HG03558 (cell line): ENCODE data around the gene ZNF394.

Source experiments
- ATAC-seq: cut with Tn5 transposase; IDR thresholded peaks from one replicate; pipeline ENCODE4 v1.9.1; 2021; ENCODE audit warnings: moderate number of reproducible peaks; ENCODE audit not compliant: unreplicated experiment; ENCODE audit errors: extremely low read depth

Gene ZNF394

GRCh38 chr7:99497766-99498545 is 2.1 kb downstream of the ZNF394 start:
- no peak for ATAC-seq

DNA sequence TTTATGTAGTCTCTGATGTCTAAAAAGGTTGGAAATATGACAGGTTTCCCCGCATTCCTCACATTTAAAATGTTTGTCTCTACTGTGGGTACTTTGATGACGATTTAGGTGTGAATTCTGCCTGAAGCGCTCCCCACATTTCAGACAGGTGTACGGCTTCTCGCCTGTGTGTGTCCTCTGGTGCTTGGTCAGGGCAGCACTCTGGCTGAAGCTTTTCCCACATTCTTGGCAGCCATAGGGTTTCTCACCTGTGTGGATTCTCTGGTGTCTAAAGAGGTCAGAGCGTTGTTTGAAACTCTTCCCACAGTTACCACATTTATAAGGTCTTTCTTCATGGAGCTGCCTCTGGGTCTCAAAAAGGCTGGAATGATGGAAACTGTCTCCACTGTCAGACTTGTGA is 6.3 kb downstream of the ZNF394 start:
- ATAC-seq, result no peak

- no peak for ATAC-seq
Observed at GRCh38 chr7:99490878-99491277, 9.2 kb downstream of the ZNF394 start.

DNA sequence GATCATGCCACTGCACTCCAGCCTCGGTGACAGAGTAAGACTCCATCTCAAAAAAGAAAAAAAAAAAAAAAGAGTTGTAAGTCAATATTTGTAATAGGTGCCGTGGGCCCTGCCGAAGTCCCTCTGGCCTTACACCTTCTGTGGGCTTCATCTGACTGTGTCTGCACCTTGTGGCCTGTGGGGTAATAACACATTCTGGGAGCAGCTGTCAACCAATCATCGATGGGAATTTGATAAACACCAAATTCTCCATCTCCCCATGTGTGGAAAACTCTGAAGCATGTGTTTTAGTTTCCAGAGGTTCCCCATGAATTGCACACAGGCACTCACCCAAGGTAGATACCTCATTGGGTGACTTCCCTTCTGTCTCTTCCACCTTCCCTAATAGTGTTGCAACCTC is 10.8 kb downstream of the ZNF394 start:
- ATAC-seq, result no peak

DNA sequence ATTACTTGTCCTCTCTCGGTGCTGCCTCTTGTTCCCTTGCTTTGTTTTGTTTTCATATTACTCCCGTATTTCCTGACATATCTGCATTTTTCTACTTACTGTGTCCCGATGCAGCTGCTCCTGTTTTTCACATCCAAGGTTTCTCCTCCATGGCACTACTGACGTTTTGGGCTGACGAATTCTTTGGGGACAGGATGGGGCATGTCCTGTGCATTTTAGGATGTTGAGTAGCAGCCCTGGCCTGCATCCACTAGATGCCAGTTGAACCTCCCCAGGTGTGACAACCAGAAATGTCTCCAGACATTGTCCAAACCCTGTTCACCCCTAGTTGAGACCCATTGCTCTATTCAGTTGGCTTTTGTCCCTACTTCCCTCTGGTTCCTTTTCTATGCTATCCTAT is 15.0 kb downstream of the ZNF394 start:
- ATAC-seq, result no peak

- ATAC-seq, result no peak
Observed at GRCh38 chr7:99478464-99479440, 21.3 kb downstream of the ZNF394 start.

DNA sequence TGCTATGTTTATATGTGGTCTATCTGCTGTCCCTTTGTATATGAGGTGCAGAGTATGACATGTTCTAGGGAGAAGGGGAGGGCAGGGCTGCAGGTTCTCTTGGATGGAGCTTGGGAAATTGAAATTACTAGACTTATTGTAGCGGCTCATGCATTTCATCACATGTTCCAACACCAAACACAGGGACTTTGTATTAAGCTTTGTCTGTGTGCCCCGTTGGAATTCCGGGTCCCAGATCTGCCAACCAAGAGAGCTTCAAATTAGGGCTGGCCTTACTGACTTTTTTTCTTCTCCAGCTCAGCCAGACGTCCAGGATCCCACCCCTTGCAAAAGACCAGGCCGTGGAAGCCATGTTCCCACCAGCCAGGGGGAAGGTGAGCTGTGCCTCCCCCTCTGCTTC is 24.0 kb downstream of the ZNF394 start:
- no peak for ATAC-seq

DNA sequence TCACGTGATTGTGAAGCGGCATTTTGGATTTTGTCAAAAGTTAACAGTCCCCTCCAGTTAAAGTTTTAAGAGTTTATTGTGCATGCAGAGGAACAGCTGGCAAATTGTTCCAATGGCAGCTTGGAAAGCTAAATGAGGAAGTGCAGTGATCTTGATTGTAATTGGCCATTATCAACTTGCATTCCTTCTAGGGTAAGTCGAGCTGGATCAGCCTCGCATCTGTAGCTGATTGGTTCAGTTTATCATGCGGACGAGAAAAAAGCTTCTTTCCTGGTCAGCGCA is 26.8 kb downstream of the ZNF394 start:
- no peak for ATAC-seq

GRCh38 chr7:99472561-99473314 is 27.3 kb downstream of the ZNF394 start, which contains the start of gene ZNF789:
ZNF789 (plus strand) TSS chr7:99472890; CDS start chr7:99476457, 3,567 bp downstream.
- ATAC-seq, result peak; percentile 76

- ATAC-seq, result no peak
Observed at GRCh38 chr7:99469381-99470065, 30.6 kb downstream of the ZNF394 start.

- ATAC-seq, result no peak
Observed at GRCh38 chr7:99468336-99468918, 31.7 kb downstream of the ZNF394 start.

DNA sequence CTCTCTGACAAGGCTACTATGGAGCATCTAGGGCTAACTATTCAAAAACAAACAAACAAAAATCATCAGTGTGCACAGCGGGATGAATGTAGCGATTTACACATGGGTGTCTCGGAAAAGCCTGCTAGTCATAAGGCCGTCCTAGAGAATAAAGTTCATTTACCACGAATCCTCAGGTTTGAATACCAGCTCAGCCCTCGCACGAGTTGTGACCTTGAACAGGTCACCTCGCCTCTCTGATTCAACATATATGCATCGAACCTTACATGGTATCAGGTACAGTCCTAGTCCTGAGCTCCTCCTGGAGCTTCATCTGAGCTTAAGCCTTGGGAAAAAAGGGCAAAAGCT is 34.7 kb downstream of the ZNF394 start:
- ATAC-seq, result no peak

- no peak for ATAC-seq
Observed at GRCh38 chr7:99461221-99461620, 38.9 kb downstream of the ZNF394 start.

GRCh38 chr7:99460651-99461050 is 39.4 kb downstream of the ZNF394 start:
- no peak for ATAC-seq

- ATAC-seq, result no peak
Observed at GRCh38 chr7:99459087-99459486, 41.0 kb downstream of the ZNF394 start.

DNA sequence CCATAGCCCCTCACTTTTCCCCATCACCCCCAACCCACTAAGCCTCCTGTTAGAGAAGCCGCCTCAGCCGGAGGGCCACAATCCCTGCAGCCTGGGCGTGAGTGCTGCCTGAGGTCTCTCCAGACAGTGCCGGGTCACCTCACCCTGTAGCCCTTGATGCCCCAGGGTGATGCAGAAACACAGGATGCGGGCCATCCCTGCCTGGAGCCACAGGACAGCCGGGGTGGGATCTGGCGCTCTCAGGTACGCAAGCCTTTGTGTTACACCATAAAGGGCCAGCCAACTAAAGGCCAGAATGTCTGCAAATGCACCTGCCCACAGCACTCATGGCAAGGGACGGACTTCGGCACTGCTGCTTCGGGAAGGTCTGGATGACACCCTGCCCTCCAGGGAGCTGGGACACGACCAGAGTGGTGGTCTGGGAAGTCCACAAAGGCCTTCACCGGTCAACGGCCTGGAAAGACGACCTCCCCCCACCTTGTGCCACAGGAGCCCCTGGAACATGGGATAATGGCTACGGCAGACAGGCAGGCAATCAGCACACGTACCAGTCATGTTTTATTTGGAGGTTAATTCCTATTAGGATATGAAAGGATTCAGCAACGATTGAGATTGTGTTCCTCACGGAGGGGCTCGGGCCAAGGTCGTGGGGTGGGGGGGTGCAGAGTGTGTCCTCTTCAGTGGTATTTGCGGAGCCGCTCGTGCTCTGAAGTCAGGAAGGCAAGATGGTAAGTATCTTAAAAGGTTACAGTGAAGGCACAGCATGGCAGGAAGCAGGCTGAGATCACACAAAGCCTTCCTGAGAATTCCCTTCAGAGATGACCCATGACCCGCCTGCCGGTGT is 42.2 kb downstream of the ZNF394 start:
- no peak for ATAC-seq

- ATAC-seq, result no peak
Observed at GRCh38 chr7:99457050-99457649, 42.9 kb downstream of the ZNF394 start.

- ATAC-seq, result no peak
Observed at GRCh38 chr7:99456288-99456687, 43.8 kb downstream of the ZNF394 start.

- no peak for ATAC-seq
Observed at GRCh38 chr7:99455874-99456273, 44.2 kb downstream of the ZNF394 start.
